H1 (cell line): ENCODE data around the gene SPSB3. TPM values are rescaled to one million over a fixed set of nuclear protein-coding genes. Genes with fewer than 3 reads are reported as not detected.
A peak's percentile ranks its signal among the peaks of the same experiment; 100 is the strongest.

Experiments used
- microRNA-seq, 2 experiments: library from miRNA; unstranded; fragments of <30 nt; microRNA quantifications; one replicate each; pipeline versions ENCODE4 to v1.2.0, GENCODE V29; 2016 to 2020; ENCODE audit warnings: borderline microRNAs expressed in 2 of 2, borderline number of aligned reads in 2 of 2, borderline replicate concordance in 1 of 2
- polyA plus RNA-seq, 7 experiments: library from polyadenylated mRNA; depleted of rRNA in 3 of 7; stranded (reverse) in 5 of 7; unstranded in 2 of 7; fragments of >200 nt in 5 of 7; fragments of 200-250 nt in 2 of 7; gene quantifications; 1 replicate in 5 of 7; 2 replicates in 1 of 7; 4 replicates in 1 of 7; pipeline versions ENCODE4 v1.2.1 to v1.2.3, GENCODE V29; 2011 to 2013; ENCODE audit warnings: missing spikeins in 2 of 7, mixed read lengths in 2 of 7
- small RNA-seq: library from polyadenylated mRNA; stranded (forward); fragments of <200 nt; extraction: miRNeasy Mini kit (QIAGEN cat#:217004); gene quantifications from one replicate; pipeline ENCODE3, GENCODE V24; 2013; ENCODE audit not compliant: insufficient read depth
- total RNA-seq: library from RNA; stranded (reverse); fragmentation: NEBNext Ultra II Directional; extraction: Animal tissue kit (Norgen Biotek cat#: 25700); gene quantifications from 2 replicates; pipeline ENCODE4 v1.2.1, GENCODE V29; 2021

SPSB3 gene
- total and polyA plus RNA-seq, 2 of the 8 experiments (the other 6 are each of a cell fraction or from before 2014, with no cell fraction given) = 22.5 to 37.8 TPM

Small RNA genes within 50 kb of the gene (microRNA-seq; reads per million reads assigned to microRNA genes)
- 1.8 to 2.3 reads per million in 2 experiments for gene MIR3177

Small RNA genes within 50 kb of the gene (small RNA-seq; reads per million reads assigned to genes)
- gene MIR3177 = 19.0 reads per million, percentile 91 among the genes with 10 or more reads in this experiment

Other genes with a start within 250 kb of the SPSB3 start
- not detected in 2 replicates for gene TMEM204, start 248.9 kb downstream of the SPSB3 start, total RNA-seq
- 0.03 TPM in 1 of 2 replicates, not detected in the other for gene TMEM204, start 248.9 kb downstream of the SPSB3 start, polyA plus RNA-seq (2011; rRNA removed)
- 20.6 and 20.9 TPM in 2 replicates for gene IFT140, start 170.5 kb downstream of the SPSB3 start, total RNA-seq
- gene IFT140, start 170.5 kb downstream of the SPSB3 start, polyA plus RNA-seq (2011; rRNA removed) = 9.7 and 16.1 TPM in 2 replicates
- 23.2 and 26.2 TPM in 2 replicates for gene CRAMP1, start 170.2 kb downstream of the SPSB3 start, total RNA-seq
- gene CRAMP1, start 170.2 kb downstream of the SPSB3 start, polyA plus RNA-seq (2011; rRNA removed) = 19.2 and 31.0 TPM in 2 replicates
- gene JPT2, start 104.3 kb downstream of the SPSB3 start, total RNA-seq = 197 and 199 TPM in 2 replicates
- gene JPT2, start 104.3 kb downstream of the SPSB3 start, polyA plus RNA-seq (2011; rRNA removed) = 67.6 and 70.8 TPM in 2 replicates
- 41.4 and 43.4 TPM in 2 replicates for gene MAPK8IP3, start 76.4 kb downstream of the SPSB3 start, total RNA-seq
- gene MAPK8IP3, start 76.4 kb downstream of the SPSB3 start, polyA plus RNA-seq (2011; rRNA removed) = 16.9 and 27.9 TPM in 2 replicates
- 70.9 and 72.5 TPM in 2 replicates for gene NME3, start 11.0 kb downstream of the SPSB3 start, total RNA-seq
- 163 and 214 TPM in 2 replicates for gene NME3, start 11.0 kb downstream of the SPSB3 start, polyA plus RNA-seq (2011; rRNA removed)
- gene EME2, start 9.8 kb downstream of the SPSB3 start, total RNA-seq = 19.3 and 19.7 TPM in 2 replicates
- gene EME2, start 9.8 kb downstream of the SPSB3 start, polyA plus RNA-seq (2011; rRNA removed) = 13.1 and 17.0 TPM in 2 replicates
- 252 and 267 TPM in 2 replicates for gene MRPS34, start 9.4 kb downstream of the SPSB3 start, total RNA-seq
- gene MRPS34, start 9.4 kb downstream of the SPSB3 start, polyA plus RNA-seq (2011; rRNA removed) = 168 and 250 TPM in 2 replicates
- gene NUBP2, start 389 bp upstream of the SPSB3 start, total RNA-seq = 68.0 and 70.3 TPM in 2 replicates
- gene NUBP2, start 389 bp upstream of the SPSB3 start, polyA plus RNA-seq (2011; rRNA removed) = 96.9 and 130 TPM in 2 replicates
- gene IGFALS, start 11.1 kb upstream of the SPSB3 start, total RNA-seq = not detected in 2 replicates
- 0.03 TPM in 1 of 2 replicates, not detected in the other for gene IGFALS, start 11.1 kb upstream of the SPSB3 start, polyA plus RNA-seq (2011; rRNA removed)
- 28.7 and 34.4 TPM in 2 replicates for gene HAGH, start 44.3 kb upstream of the SPSB3 start, total RNA-seq
- 40.6 and 65.3 TPM in 2 replicates for gene HAGH, start 44.3 kb upstream of the SPSB3 start, polyA plus RNA-seq (2011; rRNA removed)
- 20.4 and 20.5 TPM in 2 replicates for gene FAHD1, start 44.6 kb upstream of the SPSB3 start, total RNA-seq
- 31.9 and 47.2 TPM in 2 replicates for gene FAHD1, start 44.6 kb upstream of the SPSB3 start, polyA plus RNA-seq (2011; rRNA removed)
- gene MEIOB, start 89.6 kb upstream of the SPSB3 start, total RNA-seq = 0.99 and 1.1 TPM in 2 replicates
- 0.60 and 0.63 TPM in 2 replicates for gene MEIOB, start 89.6 kb upstream of the SPSB3 start, polyA plus RNA-seq (2011; rRNA removed)
- gene HS3ST6, start 135.8 kb upstream of the SPSB3 start, total RNA-seq = 0.39 TPM in 1 of 2 replicates, not detected in the other
- gene HS3ST6, start 135.8 kb upstream of the SPSB3 start, polyA plus RNA-seq (2011; rRNA removed) = 0.36 and 0.63 TPM in 2 replicates
- gene MSRB1, start 160.6 kb upstream of the SPSB3 start, total RNA-seq = 28.2 and 34.1 TPM in 2 replicates
- 51.4 and 53.8 TPM in 2 replicates for gene MSRB1, start 160.6 kb upstream of the SPSB3 start, polyA plus RNA-seq (2011; rRNA removed)
- gene RPL3L, start 172.1 kb upstream of the SPSB3 start, total RNA-seq = 0.19 and 0.39 TPM in 2 replicates
- gene RPL3L, start 172.1 kb upstream of the SPSB3 start, polyA plus RNA-seq (2011; rRNA removed) = 0.08 and 0.24 TPM in 2 replicates
- 183 and 197 TPM in 2 replicates for gene NDUFB10, start 177.0 kb upstream of the SPSB3 start, total RNA-seq
- gene NDUFB10, start 177.0 kb upstream of the SPSB3 start, polyA plus RNA-seq (2011; rRNA removed) = 194 and 243 TPM in 2 replicates
- 3,974 and 4,042 TPM in 2 replicates for gene RPS2, start 182.3 kb upstream of the SPSB3 start, total RNA-seq
- gene RPS2, start 182.3 kb upstream of the SPSB3 start, polyA plus RNA-seq (2011; rRNA removed) = 16,783 and 22,970 TPM in 2 replicates
- gene RNF151, start 184.3 kb upstream of the SPSB3 start, total RNA-seq = not detected in 2 replicates
- 0.17 TPM in 1 of 2 replicates, not detected in the other for gene RNF151, start 184.3 kb upstream of the SPSB3 start, polyA plus RNA-seq (2011; rRNA removed)
- gene TBL3, start 189.5 kb upstream of the SPSB3 start, total RNA-seq = 65.8 and 66.8 TPM in 2 replicates
- gene TBL3, start 189.5 kb upstream of the SPSB3 start, polyA plus RNA-seq (2011; rRNA removed) = 137 and 159 TPM in 2 replicates
- gene NOXO1, start 198.9 kb upstream of the SPSB3 start, total RNA-seq = 2.5 and 3.3 TPM in 2 replicates
- 1.3 and 2.6 TPM in 2 replicates for gene NOXO1, start 198.9 kb upstream of the SPSB3 start, polyA plus RNA-seq (2011; rRNA removed)
- 37.9 and 45.4 TPM in 2 replicates for gene GFER, start 201.6 kb upstream of the SPSB3 start, total RNA-seq
- gene GFER, start 201.6 kb upstream of the SPSB3 start, polyA plus RNA-seq (2011; rRNA removed) = 17.7 and 29.1 TPM in 2 replicates
- 36.2 and 38.8 TPM in 2 replicates for gene SYNGR3, start 207.4 kb upstream of the SPSB3 start, total RNA-seq
- 49.9 and 72.3 TPM in 2 replicates for gene SYNGR3, start 207.4 kb upstream of the SPSB3 start, polyA plus RNA-seq (2011; rRNA removed)
- gene ZNF598, start 227.2 kb upstream of the SPSB3 start, total RNA-seq = 47.6 and 51.7 TPM in 2 replicates
- 29.3 and 43.0 TPM in 2 replicates for gene ZNF598, start 227.2 kb upstream of the SPSB3 start, polyA plus RNA-seq (2011; rRNA removed)
- 8.1 and 10.3 TPM in 2 replicates for gene NPW, start 237.2 kb upstream of the SPSB3 start, total RNA-seq
- 4.0 and 7.8 TPM in 2 replicates for gene NPW, start 237.2 kb upstream of the SPSB3 start, polyA plus RNA-seq (2011; rRNA removed)
- gene NHERF2, start 244.3 kb upstream of the SPSB3 start, total RNA-seq = 19.3 and 19.6 TPM in 2 replicates
- 13.9 and 22.4 TPM in 2 replicates for gene NHERF2, start 244.3 kb upstream of the SPSB3 start, polyA plus RNA-seq (2011; rRNA removed)